ENCODE results near the gene SLC12A5.

DNA sequence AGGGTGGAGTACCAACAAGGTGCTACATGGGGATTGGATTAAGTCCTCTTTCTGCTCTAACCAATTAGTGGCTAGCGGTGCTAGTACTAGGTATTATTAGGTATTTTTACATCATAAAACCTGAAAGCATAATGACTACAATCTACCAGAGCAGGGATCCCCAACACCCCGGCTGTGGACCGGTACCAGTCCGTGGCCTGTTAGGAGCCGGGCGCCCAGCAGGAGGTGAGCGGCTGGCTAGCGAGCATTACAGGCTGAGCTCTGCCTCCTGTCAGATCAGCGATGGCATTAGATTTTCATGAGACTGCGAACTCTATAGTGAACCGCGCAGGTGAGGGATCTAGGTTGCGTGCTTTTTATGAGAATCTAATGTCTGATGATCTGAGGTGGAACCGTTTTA lies 80.0 kb downstream of the SLC12A5 start:
- TF ChIP-seq CTCF (IDR thresholded peaks at IDR 0.05) (no peak), POLR2A (IDR thresholded peaks at IDR 0.05) (no peak), EP300 (IDR thresholded peaks at IDR 0.05) (no peak)

Measured in gastroesophageal sphincter (tissue), 3 donors.